DND-41 (cell line): ENCODE results near the gene PLA2G2D.

ENCODE experiments used
- ATAC-seq: fragments of 200-7000 bp; cut with Tn5 transposase; 3 replicates; pipeline ENCODE4 v1.9.1; 2021; ENCODE audit warnings: low read depth; ENCODE audit not compliant: insufficient read depth
- DNase-seq: peaks from one replicate; pipeline ENCODE4 v3.0.0-alpha.2; 2020
- H2AFZ ChIP-seq: 2 replicates; pipeline ENCODE4 v1.6.0; 2012; ENCODE audit warnings: low read depth, low read length
- H3K27ac ChIP-seq: 2 replicates; pipeline ENCODE4 v1.5.1; 2012; ENCODE audit warnings: low read length, inconsistent platforms
- H3K27me3 ChIP-seq: fragments of 200-600 bp; sonication (generic); 2 replicates; pipeline ENCODE4 v1.6.0; 2012; ENCODE audit warnings: low read length, mild to moderate bottlenecking, inconsistent platforms; ENCODE audit not compliant: insufficient read depth, poor library complexity
- H3K36me3 ChIP-seq: 2 replicates; pipeline ENCODE4 v1.5.1; 2012; ENCODE audit warnings: low read length, inconsistent platforms; ENCODE audit not compliant: insufficient read depth
- H3K4me1 ChIP-seq: 2 replicates; pipeline ENCODE4 v1.5.1; 2012; ENCODE audit warnings: mild to moderate bottlenecking, low read length; ENCODE audit not compliant: insufficient read depth
- H3K4me2 ChIP-seq: 2 replicates; pipeline ENCODE4 v1.6.0; 2012; ENCODE audit warnings: mild to moderate bottlenecking, moderate library complexity, low read length, inconsistent platforms; ENCODE audit not compliant: insufficient read depth
- H3K4me3 ChIP-seq, 2 experiments: fragments of 200-600 bp in 1 of 2; shearing (Covaris generic) in 1 of 2; 2 replicates each; pipeline ENCODE4 v1.5.1; 2012 to 2016; ENCODE audit warnings: inconsistent platforms in 2 of 2, low read length in 2 of 2, mild to moderate bottlenecking in 2 of 2, low read depth in 1 of 2, moderate library complexity in 1 of 2
- H3K79me2 ChIP-seq: 2 replicates; pipeline ENCODE4 v1.6.0; 2012; ENCODE audit warnings: low read length, inconsistent platforms; ENCODE audit not compliant: insufficient read depth
- H3K9ac ChIP-seq: 2 replicates; pipeline ENCODE4 v1.6.0; 2012; ENCODE audit warnings: low read depth, mild to moderate bottlenecking, inconsistent platforms, low read length, moderate library complexity
- H3K9me3 ChIP-seq: 2 replicates; pipeline ENCODE4 v1.5.1; 2012; ENCODE audit warnings: low read length, moderate library complexity, mild to moderate bottlenecking, inconsistent platforms; ENCODE audit not compliant: insufficient read depth, severe bottlenecking
- H4K20me1 ChIP-seq: 2 replicates; pipeline ENCODE4 v1.6.0; 2012; ENCODE audit warnings: low read length; ENCODE audit not compliant: insufficient read depth
- CTCF ChIP-seq: IDR thresholded peaks from 2 replicates; pipeline ENCODE4 v1.5.1; 2012; ENCODE audit warnings: borderline replicate concordance, low read length, moderate library complexity, mild to moderate bottlenecking; ENCODE audit not compliant: poor library complexity, severe bottlenecking; ENCODE audit errors: extremely low read depth
- EZH2 ChIP-seq: IDR thresholded peaks from 3 replicates; pipeline ENCODE4 v1.6.1; 2012; ENCODE audit warnings: borderline replicate concordance, low read depth, mild to moderate bottlenecking, moderate library complexity, low read length, inconsistent platforms; ENCODE audit not compliant: severe bottlenecking

PLA2G2D gene

DNA sequence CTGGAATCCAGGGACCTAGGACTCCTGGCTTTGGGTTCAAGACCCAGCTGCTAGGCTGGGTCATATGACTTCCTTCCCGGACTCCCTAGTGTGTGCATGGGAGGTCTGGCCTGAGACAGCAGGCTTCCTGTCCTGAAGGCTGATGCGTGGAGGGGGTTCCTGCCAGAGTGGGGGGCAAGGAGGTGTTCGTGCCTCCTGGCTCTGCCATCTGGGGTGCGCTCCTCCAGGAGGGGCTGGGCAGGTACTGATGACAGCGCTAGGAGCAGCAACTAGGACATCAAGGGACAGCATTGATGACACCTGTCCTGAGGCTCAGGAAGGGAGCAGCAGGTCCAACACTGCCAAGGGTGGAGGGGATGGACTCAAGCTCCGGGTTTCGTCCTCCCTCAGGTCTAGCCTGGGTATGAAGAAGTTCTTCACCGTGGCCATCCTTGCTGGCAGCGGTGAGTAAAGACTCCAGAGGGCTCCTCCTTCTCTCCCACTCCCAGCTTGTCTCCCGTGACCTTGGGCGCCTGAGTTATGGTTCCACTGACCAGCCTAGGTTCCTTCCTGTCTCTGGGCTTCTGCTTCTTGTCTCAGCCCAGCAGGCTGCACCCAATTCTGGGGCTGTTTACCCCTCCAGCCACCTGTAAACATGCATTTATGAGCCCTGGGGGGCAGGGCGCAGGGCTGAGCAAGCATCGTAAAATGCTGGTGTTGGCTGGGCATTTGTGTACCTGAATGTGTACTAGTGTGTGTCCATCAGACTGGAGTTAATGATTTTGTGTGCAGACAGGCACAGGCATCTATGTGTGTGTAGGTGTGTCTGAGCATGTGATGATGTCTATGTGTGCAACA lies 20.7 kb upstream of the PLA2G2D start:
- Histone ChIP-seq H3K4me3 (no peak overlapping the region), H3K4me2 (no peak overlapping the region), H3K27me3 (peaks cover 4% of the 10 kb centered on the region), H3K36me3 (no peaks in the 10 kb centered on the region), H3K27ac (no peak overlapping the region), H4K20me1 (peaks cover 3% of the 10 kb centered on the region; the same call in 1 of the 2 replicates), H3K79me2 (no peaks in the 10 kb centered on the region), H3K4me1 (no peaks in the 10 kb centered on the region), H3K9ac (no peak overlapping the region), H2AFZ (no peak overlapping the region), H3K9me3 (no peaks in the 10 kb centered on the region)
- DNase-seq (no peak), ATAC-seq (no peak)
- TF ChIP-seq EZH2 (no peak), CTCF (no peak)

DNA sequence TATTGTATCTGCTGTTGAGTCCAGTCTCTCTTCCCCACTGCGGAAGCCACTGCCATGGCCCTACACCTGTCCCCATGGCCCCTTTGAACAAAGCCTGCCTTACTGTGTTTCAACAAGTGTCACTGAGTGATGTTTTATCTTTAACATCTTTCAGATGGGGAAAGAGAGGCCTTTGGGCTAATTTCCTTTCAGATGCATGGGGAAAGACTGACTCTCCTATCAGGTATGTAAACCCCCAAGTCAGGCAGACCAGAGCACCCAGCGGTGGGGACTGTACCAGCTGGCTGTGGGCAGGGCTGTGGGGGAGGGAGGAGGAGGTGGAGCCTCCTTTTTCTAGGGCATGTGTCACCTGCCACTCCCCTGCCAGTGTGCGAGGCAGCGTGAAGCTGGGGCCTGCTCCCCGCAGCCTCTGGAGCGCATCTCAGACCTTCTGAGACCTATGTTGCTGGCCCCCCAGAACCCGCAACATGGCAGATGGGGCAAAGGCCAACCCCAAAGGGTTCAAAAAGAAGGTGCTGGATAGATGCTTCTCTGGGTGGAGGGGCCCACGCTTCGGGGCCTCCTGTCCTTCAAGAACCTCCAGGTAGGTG lies 19.7 kb upstream of the PLA2G2D start, which contains the start of gene PLA2G2F:
Gene PLA2G2F, plus strand, starts transcription at position 363 of the 590 bp plus-strand sequence. Its CDS starts 105 bp downstream, at position 468.
- no peaks in the 10 kb centered on the region for H3K36me3 ChIP-seq
- peaks cover 4% of the 10 kb centered on the region for H3K27me3 ChIP-seq
- no peak for ATAC-seq
- H4K20me1 ChIP-seq, result peaks cover 3% of the 10 kb centered on the region; the same call in 1 of the 2 replicates
- H3K27ac ChIP-seq, result no peak within 1 kb of the TSS
- TF ChIP-seq EZH2 (no peak), CTCF (no peak)
- no peak within 1 kb of the TSS for H2AFZ ChIP-seq
- no peak for DNase-seq
- no peaks in the 10 kb centered on the region for H3K4me1 ChIP-seq
- no peak within 1 kb of the TSS for H3K9ac ChIP-seq
- H3K4me3 ChIP-seq, result no peak within 1 kb of the TSS
- no peak within 1 kb of the TSS for H3K4me2 ChIP-seq
- H3K79me2 ChIP-seq, result no peaks in the 10 kb centered on the region
- H3K9me3 ChIP-seq, result no peaks in the 10 kb centered on the region

DNA sequence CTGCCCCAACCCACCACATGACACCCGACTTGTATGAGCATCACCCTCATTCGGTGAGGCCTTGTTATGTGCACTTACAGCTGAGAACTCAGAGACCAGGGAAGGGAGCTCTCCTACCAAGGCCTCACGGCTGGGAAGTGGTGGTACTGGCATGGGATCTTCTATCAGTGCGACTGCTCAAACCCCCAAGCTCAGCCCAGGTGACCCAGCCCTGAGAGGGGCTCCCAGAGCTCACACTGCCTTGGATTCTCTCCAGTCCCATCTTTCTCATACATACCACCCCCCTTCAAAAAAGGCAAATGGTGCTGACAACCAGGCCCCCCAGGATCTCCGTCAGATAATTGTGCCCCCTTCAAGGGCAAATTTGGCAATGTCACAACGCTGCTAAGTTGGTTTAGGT lies 19.0 kb upstream of the PLA2G2D start:
- H4K20me1 ChIP-seq, result peaks cover 3% of the 10 kb centered on the region; the same call in 1 of the 2 replicates
- peaks cover 4% of the 10 kb centered on the region for H3K27me3 ChIP-seq
- H3K79me2 ChIP-seq, result no peaks in the 10 kb centered on the region
- DNase-seq (no peak), ATAC-seq (no peak)
- no peak overlapping the region for H2AFZ ChIP-seq
- H3K4me3 ChIP-seq, result no peak overlapping the region
- H3K4me2 ChIP-seq, result no peak overlapping the region
- H3K9me3 ChIP-seq, result no peaks in the 10 kb centered on the region
- no peak for TF ChIP-seq EZH2
- TF ChIP-seq CTCF, result no peak
- no peaks in the 10 kb centered on the region for H3K36me3 ChIP-seq
- H3K4me1 ChIP-seq, result no peaks in the 10 kb centered on the region
- no peak overlapping the region for H3K9ac ChIP-seq
- no peak overlapping the region for H3K27ac ChIP-seq
